ENCODE results near the gene TM4SF20. TPM values are rescaled to one million over a fixed set of nuclear protein-coding genes. Genes with fewer than 3 reads are reported as not detected.

Gene TM4SF20
- polyA plus RNA-seq, 4 donors: 175 to 336 (median 206) TPM

GRCh38 chr2:227378371-227378782, 729 bp downstream of the TM4SF20 start:
- DNase-seq (no peak), FAIRE-seq (no peak)
- H3K36me3 ChIP-seq (ENCODE audit: control insufficient read depth in 3 of 3, insufficient read depth in 2 of 3, low read depth in 1 of 3, low read length in 3 of 3): no peaks in the 10 kb centered on the region

GRCh38 chr2:227377467-227378351, 1.4 kb downstream of the TM4SF20 start:
- no peaks in the 10 kb centered on the region for H3K36me3 ChIP-seq (ENCODE audit: control insufficient read depth in 3 of 3, insufficient read depth in 2 of 3, low read depth in 1 of 3, low read length in 3 of 3)
- peaks cover 0 to 8% (median 2%) of the 10 kb centered on the region in 3 donors for H3K4me1 ChIP-seq (ENCODE audit: control insufficient read depth in 3 of 3, insufficient read depth in 2 of 3, low read depth in 1 of 3, low read length in 2 of 3)
- no peaks in the 10 kb centered on the region for H3K27me3 ChIP-seq (ENCODE audit: control insufficient read depth in 3 of 3, insufficient read depth in 3 of 3, low read length in 3 of 3)
- 39 to 62% (median 60%) methylated on average over 8 of the region's 8 CpGs for WGBS, 3 donors
- no peaks in the 10 kb centered on the region for H3K9me3 ChIP-seq (ENCODE audit: control insufficient read depth in 2 of 2, insufficient read depth in 1 of 2, low read depth in 1 of 2, low read length in 1 of 2)
- DNase-seq (no peak), FAIRE-seq (no peak)
- H3K27ac ChIP-seq (ENCODE audit: low read depth in 1 of 3, low read length in 2 of 3): peak overlapping the region; percentile 16 to 84 (median 81)
- H3K4me3 ChIP-seq (ENCODE audit: low read depth in 1 of 3, low read length in 3 of 3): peak overlapping the region in 2 of 3 donors; percentile 57 to 63

More at GRCh38 chr2:227378371-227378782, 729 bp downstream of the TM4SF20 start:
- Histone ChIP-seq H3K27ac (ENCODE audit: low read depth in 1 of 3, low read length in 2 of 3) (peak overlapping the region; percentile 16 to 84 (median 81)), H3K4me3 (ENCODE audit: low read depth in 1 of 3, low read length in 3 of 3) (peak overlapping the region in 2 of 3 donors; percentile 57 to 63), H3K27me3 (ENCODE audit: control insufficient read depth in 3 of 3, insufficient read depth in 3 of 3, low read length in 3 of 3) (no peaks in the 10 kb centered on the region), H3K4me1 (ENCODE audit: control insufficient read depth in 3 of 3, insufficient read depth in 2 of 3, low read depth in 1 of 3, low read length in 2 of 3) (peaks cover 0 to 8% (median 2%) of the 10 kb centered on the region in 3 donors), H3K9me3 (ENCODE audit: control insufficient read depth in 2 of 2, insufficient read depth in 1 of 2, low read depth in 1 of 2, low read length in 1 of 2) (no peaks in the 10 kb centered on the region)
- 31 to 65% (median 61%) methylated on average over 4 of the region's 4 CpGs for WGBS, 3 donors

- Histone ChIP-seq H3K27me3 (ENCODE audit: control insufficient read depth in 3 of 3, insufficient read depth in 3 of 3, low read length in 3 of 3) (no peaks in the 10 kb centered on the region), H3K36me3 (ENCODE audit: control insufficient read depth in 3 of 3, insufficient read depth in 2 of 3, low read depth in 1 of 3, low read length in 3 of 3) (no peaks in the 10 kb centered on the region), H3K4me3 (ENCODE audit: low read depth in 1 of 3, low read length in 3 of 3) (peak overlapping the region in 2 of 3 donors; percentile 57 to 63), H3K4me1 (ENCODE audit: control insufficient read depth in 3 of 3, insufficient read depth in 2 of 3, low read depth in 1 of 3, low read length in 2 of 3) (peaks cover 0 to 8% (median 2%) of the 10 kb centered on the region in 3 donors), H3K9me3 (ENCODE audit: control insufficient read depth in 2 of 2, insufficient read depth in 1 of 2, low read depth in 1 of 2, low read length in 1 of 2) (no peaks in the 10 kb centered on the region), H3K27ac (ENCODE audit: low read depth in 1 of 3, low read length in 2 of 3) (peak overlapping the region in 2 of 3 donors; percentile 50 to 84)
- WGBS, 3 donors: 15 to 51% (median 32%) methylated on average over 9 of the region's 9 CpGs
- DNase-seq (peak; percentile 78 to 95), FAIRE-seq (peak; percentile 92)
Observed at GRCh38 chr2:227376656-227377396, 2.3 kb downstream of the TM4SF20 start.

GRCh38 chr2:227374158-227374557, 4.9 kb downstream of the TM4SF20 start:
- peaks cover 0 to 6% (median 0%) of the 10 kb centered on the region in 3 donors for H3K36me3 ChIP-seq (ENCODE audit: control insufficient read depth in 3 of 3, insufficient read depth in 2 of 3, low read depth in 1 of 3, low read length in 3 of 3)
- DNase-seq (no peak), FAIRE-seq (no peak)
- WGBS, 3 donors: 64 to 85% (median 72%) methylated on average over 6 of the region's 6 CpGs
- H3K27me3 ChIP-seq (ENCODE audit: control insufficient read depth in 3 of 3, insufficient read depth in 3 of 3, low read length in 3 of 3): no peaks in the 10 kb centered on the region
- no peak overlapping the region for H3K4me3 ChIP-seq (ENCODE audit: low read depth in 1 of 3, low read length in 3 of 3)
- no peak overlapping the region for H3K27ac ChIP-seq (ENCODE audit: low read depth in 1 of 3, low read length in 2 of 3)
- H3K9me3 ChIP-seq (ENCODE audit: control insufficient read depth in 2 of 2, insufficient read depth in 1 of 2, low read depth in 1 of 2, low read length in 1 of 2): no peaks in the 10 kb centered on the region
- H3K4me1 ChIP-seq (ENCODE audit: control insufficient read depth in 3 of 3, insufficient read depth in 2 of 3, low read depth in 1 of 3, low read length in 2 of 3): no peaks in the 10 kb centered on the region

- H3K9me3 ChIP-seq (ENCODE audit: control insufficient read depth in 2 of 2, insufficient read depth in 1 of 2, low read depth in 1 of 2, low read length in 1 of 2): no peaks in the 10 kb centered on the region
- peaks cover 0 to 6% (median 0%) of the 10 kb centered on the region in 3 donors for H3K36me3 ChIP-seq (ENCODE audit: control insufficient read depth in 3 of 3, insufficient read depth in 2 of 3, low read depth in 1 of 3, low read length in 3 of 3)
- H3K27ac ChIP-seq (ENCODE audit: low read depth in 1 of 3, low read length in 2 of 3): no peak overlapping the region
- no peak overlapping the region for H3K4me3 ChIP-seq (ENCODE audit: low read depth in 1 of 3, low read length in 3 of 3)
- no peak for DNase-seq
- no peaks in the 10 kb centered on the region for H3K4me1 ChIP-seq (ENCODE audit: control insufficient read depth in 3 of 3, insufficient read depth in 2 of 3, low read depth in 1 of 3, low read length in 2 of 3)
- no peaks in the 10 kb centered on the region for H3K27me3 ChIP-seq (ENCODE audit: control insufficient read depth in 3 of 3, insufficient read depth in 3 of 3, low read length in 3 of 3)
- 91 to 93% (median 91%) methylated on average over 10 of the region's 10 CpGs for WGBS, 3 donors
- FAIRE-seq: no peak
Observed at GRCh38 chr2:227373389-227373788, 5.7 kb downstream of the TM4SF20 start.

- Histone ChIP-seq H3K27me3 (ENCODE audit: control insufficient read depth in 3 of 3, insufficient read depth in 3 of 3, low read length in 3 of 3) (no peaks in the 10 kb centered on the region), H3K4me3 (ENCODE audit: low read depth in 1 of 3, low read length in 3 of 3) (no peak overlapping the region), H3K4me1 (ENCODE audit: control insufficient read depth in 3 of 3, insufficient read depth in 2 of 3, low read depth in 1 of 3, low read length in 2 of 3) (no peaks in the 10 kb centered on the region), H3K36me3 (ENCODE audit: control insufficient read depth in 3 of 3, insufficient read depth in 2 of 3, low read depth in 1 of 3, low read length in 3 of 3) (peaks cover 0 to 11% (median 2%) of the 10 kb centered on the region in 3 donors), H3K27ac (ENCODE audit: low read depth in 1 of 3, low read length in 2 of 3) (no peak overlapping the region), H3K9me3 (ENCODE audit: control insufficient read depth in 2 of 2, insufficient read depth in 1 of 2, low read depth in 1 of 2, low read length in 1 of 2) (no peaks in the 10 kb centered on the region)
- no peak for DNase-seq
- FAIRE-seq: no peak
- 73 to 88% (median 84%) methylated on average over 9 of the region's 9 CpGs for WGBS, 3 donors
Observed at GRCh38 chr2:227370791-227371312, 8.3 kb downstream of the TM4SF20 start.

- peaks cover 0 to 11% (median 2%) of the 10 kb centered on the region in 3 donors for H3K36me3 ChIP-seq (ENCODE audit: control insufficient read depth in 3 of 3, insufficient read depth in 2 of 3, low read depth in 1 of 3, low read length in 3 of 3)
- H3K27me3 ChIP-seq (ENCODE audit: control insufficient read depth in 3 of 3, insufficient read depth in 3 of 3, low read length in 3 of 3): no peaks in the 10 kb centered on the region
- DNase-seq (no peak), FAIRE-seq (no peak)
- whole genome bisulfite sequencing, 3 donors: 69 to 80% (median 73%) methylated on average over 8 of the region's 8 CpGs
- H3K4me1 ChIP-seq (ENCODE audit: control insufficient read depth in 3 of 3, insufficient read depth in 2 of 3, low read depth in 1 of 3, low read length in 2 of 3): no peaks in the 10 kb centered on the region
- no peaks in the 10 kb centered on the region for H3K9me3 ChIP-seq (ENCODE audit: control insufficient read depth in 2 of 2, insufficient read depth in 1 of 2, low read depth in 1 of 2, low read length in 1 of 2)
- no peak overlapping the region for H3K4me3 ChIP-seq (ENCODE audit: low read depth in 1 of 3, low read length in 3 of 3)
- H3K27ac ChIP-seq (ENCODE audit: low read depth in 1 of 3, low read length in 2 of 3): no peak overlapping the region
Observed at GRCh38 chr2:227370092-227370491, 9.0 kb downstream of the TM4SF20 start.

- Histone ChIP-seq H3K9me3 (ENCODE audit: control insufficient read depth in 2 of 2, insufficient read depth in 1 of 2, low read depth in 1 of 2, low read length in 1 of 2) (no peaks in the 10 kb centered on the region), H3K27me3 (ENCODE audit: control insufficient read depth in 3 of 3, insufficient read depth in 3 of 3, low read length in 3 of 3) (no peaks in the 10 kb centered on the region), H3K36me3 (ENCODE audit: control insufficient read depth in 3 of 3, insufficient read depth in 2 of 3, low read depth in 1 of 3, low read length in 3 of 3) (peaks cover 0 to 17% (median 8%) of the 10 kb centered on the region in 3 donors), H3K27ac (ENCODE audit: low read depth in 1 of 3, low read length in 2 of 3) (no peak overlapping the region), H3K4me3 (ENCODE audit: low read depth in 1 of 3, low read length in 3 of 3) (no peak overlapping the region), H3K4me1 (ENCODE audit: control insufficient read depth in 3 of 3, insufficient read depth in 2 of 3, low read depth in 1 of 3, low read length in 2 of 3) (no peaks in the 10 kb centered on the region)
- DNase-seq: no peak
- WGBS, 3 donors: 91 to 97% (median 91%) methylated on average over 5 of the region's 5 CpGs
- no peak for FAIRE-seq
Observed at GRCh38 chr2:227368574-227368973, 10.5 kb downstream of the TM4SF20 start.

All from small intestine (tissue), 7 donors.